OCI-LY1 (cell line): ENCODE results near the gene UPF1.

Source experiments
- H2AFZ ChIP-seq: fragments of 200-600 bp; sonication (generic), shearing (Covaris generic); 2 replicates; pipeline ENCODE4 v1.6.0; 2014; ENCODE audit warnings: antibody characterized with exemption, mild to moderate bottlenecking, low read length
- H3F3A ChIP-seq: fragments of 200-600 bp; sonication (generic), shearing (Covaris generic); 2 replicates; pipeline ENCODE4 v1.6.0; 2014; ENCODE audit warnings: mild to moderate bottlenecking, antibody characterized with exemption, low read length, moderate library complexity; ENCODE audit not compliant: insufficient read depth
- H3K27ac ChIP-seq: fragments of 200-600 bp; sonication (generic); 2 replicates; pipeline ENCODE4 v1.5.1; 2014; ENCODE audit warnings: low read length, mixed run types, mild to moderate bottlenecking, low read depth; ENCODE audit not compliant: poor library complexity, severe bottlenecking
- H3K27me3 ChIP-seq: fragments of 200-600 bp; sonication (generic); 2 replicates; pipeline ENCODE4 v1.6.0; 2014; ENCODE audit warnings: antibody characterized with exemption, mild to moderate bottlenecking, low read length, moderate library complexity; ENCODE audit not compliant: insufficient read depth
- H3K36me3 ChIP-seq: fragments of 200-600 bp; sonication (generic); 2 replicates; pipeline ENCODE4 v1.6.1; 2014; ENCODE audit warnings: mild to moderate bottlenecking, antibody characterized with exemption, low read length, moderate library complexity, mixed read lengths; ENCODE audit not compliant: insufficient read depth
- H3K4me1 ChIP-seq: fragments of 200-600 bp; sonication (generic); 2 replicates; pipeline ENCODE4 v1.5.1; 2014; ENCODE audit warnings: mild to moderate bottlenecking, low read length, moderate library complexity; ENCODE audit not compliant: insufficient read depth, severe bottlenecking
- H3K4me2 ChIP-seq: fragments of 200-600 bp; sonication (generic), shearing (Covaris generic); 2 replicates; pipeline ENCODE4 v1.6.1; 2014; ENCODE audit warnings: low read length
- H3K4me3 ChIP-seq: fragments of 200-600 bp; sonication (generic); 2 replicates; pipeline ENCODE4 v1.5.1; 2014; ENCODE audit warnings: low read length, low read depth, mild to moderate bottlenecking, mixed read lengths; ENCODE audit not compliant: poor library complexity, severe bottlenecking
- H3K79me2 ChIP-seq: fragments of 200-600 bp; shearing (Covaris generic); 2 replicates; pipeline ENCODE4 v1.6.1; 2016; ENCODE audit warnings: mixed run types, low read length, mixed read lengths; ENCODE audit not compliant: insufficient read depth
- H3K9ac ChIP-seq: fragments of 200-600 bp; sonication (generic), shearing (Covaris generic); 2 replicates; pipeline ENCODE4 v1.6.1; 2014; ENCODE audit warnings: mild to moderate bottlenecking, low read length, mixed read lengths
- H3K9me2 ChIP-seq: fragments of 200-600 bp; sonication (generic), shearing (Covaris generic); 2 replicates; pipeline ENCODE4 v1.6.1; 2014; ENCODE audit warnings: low read depth, mild to moderate bottlenecking, low read length, mixed read lengths
- H3K9me3 ChIP-seq: fragments of 200-600 bp; shearing (Covaris generic); 2 replicates; pipeline ENCODE4 v1.6.1; 2014; ENCODE audit warnings: low read length, mixed read lengths
- H4K20me1 ChIP-seq: fragments of 200-600 bp; sonication (generic), shearing (Covaris generic); 2 replicates; pipeline ENCODE4 v1.6.0; 2016; ENCODE audit warnings: mild to moderate bottlenecking, low read length; ENCODE audit not compliant: insufficient read depth
- CTCF ChIP-seq: fragments of 200-600 bp; sonication (generic), shearing (Covaris generic); IDR thresholded peaks from 2 replicates; pipeline ENCODE4 v1.5.1; 2017; ENCODE audit warnings: mild to moderate bottlenecking, antibody characterized with exemption, low read length, moderate library complexity, mixed read lengths
- EZH2 ChIP-seq: fragments of 200-600 bp; sonication (generic), shearing (Covaris generic); IDR thresholded peaks from 2 replicates; pipeline ENCODE4 v1.8.0; 2017; ENCODE audit warnings: borderline replicate concordance, mixed run types, mild to moderate bottlenecking, antibody characterized with exemption, low read length, moderate library complexity, mixed read lengths

The UPF1 gene

GRCh38 chr19:18868380-18869022 lies 36.7 kb downstream of the UPF1 start:
- TF ChIP-seq EZH2 (no peak), CTCF (no peak)
- no peaks in the 10 kb centered on the region for H4K20me1 ChIP-seq
- no peaks in the 10 kb centered on the region for H3K9me2 ChIP-seq
- H2AFZ ChIP-seq: no peak overlapping the region
- H3K9me3 ChIP-seq: no peaks in the 10 kb centered on the region
- no peak overlapping the region for H3K27ac ChIP-seq
- no peaks in the 10 kb centered on the region for H3K27me3 ChIP-seq
- H3K9ac ChIP-seq: no peak overlapping the region
- H3K4me1 ChIP-seq: no peaks in the 10 kb centered on the region
- no peak overlapping the region for H3K4me2 ChIP-seq
- H3K4me3 ChIP-seq: no peak overlapping the region
- H3F3A ChIP-seq: no peaks in the 10 kb centered on the region; the same call in 1 of the 2 replicates
- H3K79me2 ChIP-seq: no peaks in the 10 kb centered on the region
- peaks cover 48% of the 10 kb centered on the region for H3K36me3 ChIP-seq

- no peak overlapping the region for H3K4me3 ChIP-seq
- no peak overlapping the region for H2AFZ ChIP-seq
- no peaks in the 10 kb centered on the region for H3K9me3 ChIP-seq
- no peaks in the 10 kb centered on the region for H4K20me1 ChIP-seq
- no peak overlapping the region for H3K27ac ChIP-seq
- H3K36me3 ChIP-seq: peaks cover 42% of the 10 kb centered on the region
- TF ChIP-seq EZH2: no peak
- no peak for TF ChIP-seq CTCF
- no peaks in the 10 kb centered on the region; the same call in 1 of the 2 replicates for H3F3A ChIP-seq
- H3K4me1 ChIP-seq: no peaks in the 10 kb centered on the region
- H3K9ac ChIP-seq: no peak overlapping the region
- no peaks in the 10 kb centered on the region for H3K27me3 ChIP-seq
- no peaks in the 10 kb centered on the region for H3K79me2 ChIP-seq
- no peak overlapping the region for H3K4me2 ChIP-seq
- no peaks in the 10 kb centered on the region for H3K9me2 ChIP-seq
Observed at GRCh38 chr19:18869023-18869618, 37.4 kb downstream of the UPF1 start.

- Histone ChIP-seq H3K36me3 (peaks cover 34% of the 10 kb centered on the region), H2AFZ (no peak overlapping the region), H3K9me3 (no peaks in the 10 kb centered on the region), H3K27ac (no peak overlapping the region), H3K4me2 (no peak overlapping the region), H3K9me2 (no peaks in the 10 kb centered on the region), H4K20me1 (no peaks in the 10 kb centered on the region), H3K27me3 (no peaks in the 10 kb centered on the region), H3K9ac (no peak overlapping the region), H3F3A (no peaks in the 10 kb centered on the region; the same call in 1 of the 2 replicates), H3K4me1 (no peaks in the 10 kb centered on the region), H3K79me2 (no peaks in the 10 kb centered on the region), H3K4me3 (no peak overlapping the region)
- TF ChIP-seq EZH2 (no peak), CTCF (no peak)
Observed at GRCh38 chr19:18869781-18870530, 38.2 kb downstream of the UPF1 start.
